SK-N-MC (cell line): Measurements from ENCODE around the gene NCOA3.

Source experiments
- EZH2 ChIP-seq: fragments of 200-600 bp; sonication (generic); IDR thresholded peaks from one replicate; pipeline ENCODE4 v1.6.1; 2017; ENCODE audit warnings: antibody characterized with exemption
- FOXP2 ChIP-seq: optimal IDR thresholded peaks from 2 replicates; pipeline ENCODE3; 2011; ENCODE audit warnings: mild to moderate bottlenecking, moderate library complexity; ENCODE audit not compliant: insufficient read depth; ENCODE audit errors: extremely low read length, control extremely low read depth
- POLR2AphosphoS5 ChIP-seq: IDR thresholded peaks from 2 replicates; pipeline ENCODE4 v1.6.1; 2012; ENCODE audit warnings: mild to moderate bottlenecking, low read depth, low read length, borderline replicate concordance

- TF ChIP-seq POLR2AphosphoS5 (no peak), EZH2 (no peak), FOXP2 (no peak)
Observed at GRCh38 chr20:47609001-47609400, 107.3 kb downstream of the NCOA3 start.
